K562 (cell line): ENCODE results near the gene RASIP1. TPM values are rescaled to one million over a fixed set of nuclear protein-coding genes. Genes with fewer than 3 reads are reported as not detected.

Source experiments
- CBFB ChIP-seq: sonication (generic); formaldehyde crosslinking; IDR thresholded peaks from 2 replicates; pipeline ENCODE4 v1.4.0; 2020; ENCODE audit warnings: mild to moderate bottlenecking, missing genetic modification reagents
- FUS ChIP-seq: fragments of 200-400 bp; formaldehyde crosslinking; optimal IDR thresholded peaks from 2 replicates; pipeline ENCODE3; 2017; ENCODE audit warnings: low read depth, low read length
- ILK ChIP-seq: fragments of 450-650 bp; IDR thresholded peaks from 2 replicates; pipeline ENCODE4 v1.6.1; 2016; ENCODE audit warnings: missing genetic modification characterization, low read depth, mild to moderate bottlenecking, missing compliant biosample characterization, moderate library complexity, borderline replicate concordance
- NR0B1 ChIP-seq: fragments of 450-650 bp; IDR thresholded peaks from one replicate; pipeline ENCODE4 v1.6.1; 2018; ENCODE audit warnings: mild to moderate bottlenecking, moderate library complexity; ENCODE audit not compliant: partially characterized antibody
- PATZ1 ChIP-seq: fragments of 250-450 bp; sonication (Bioruptor Pico); IDR thresholded peaks from 2 replicates; pipeline ENCODE4 v1.5.0; 2020; ENCODE audit warnings: mild to moderate bottlenecking, borderline replicate concordance
- PHB ChIP-seq: fragments of 250-450 bp; sonication (Bioruptor Pico); IDR thresholded peaks from 2 replicates; pipeline ENCODE4 v1.5.0; 2021
- TAF1 ChIP-seq: IDR thresholded peaks from 2 replicates; pipeline ENCODE4 v1.6.1; 2011; ENCODE audit warnings: mild to moderate bottlenecking, low read length, moderate library complexity; ENCODE audit not compliant: insufficient read depth, control insufficient read depth, severe bottlenecking; ENCODE audit errors: extremely low read depth
- TAF7 ChIP-seq: fragments of 450-650 bp; IDR thresholded peaks from 2 replicates; pipeline ENCODE4 v1.6.1; 2016; ENCODE audit warnings: missing genetic modification characterization, missing compliant biosample characterization
- TFAP4 ChIP-seq: sonication (generic); formaldehyde crosslinking; IDR thresholded peaks from 2 replicates; pipeline ENCODE4 v1.8.0; 2022; ENCODE audit warnings: missing genetic modification reagents, mild to moderate bottlenecking, moderate library complexity, borderline replicate concordance
- VEZF1 ChIP-seq: fragments of 200-800 bp; sonication (Bioruptor generic); IDR thresholded peaks from 2 replicates; pipeline ENCODE4 v1.6.1; 2017; ENCODE audit warnings: missing genetic modification characterization, missing compliant biosample characterization
- ZHX1 ChIP-seq: fragments of 150-350 bp; conservative IDR thresholded peaks from 2 replicates; pipeline ENCODE4 v1.6.1; 2014; ENCODE audit warnings: low read length
- ZNF217 ChIP-seq: sonication (generic); formaldehyde crosslinking; IDR thresholded peaks from 2 replicates; pipeline ENCODE4 v1.8.0; 2022; ENCODE audit warnings: mild to moderate bottlenecking, missing genetic modification reagents
- ZNF408 ChIP-seq: fragments of 250-450 bp; sonication (Bioruptor Pico); IDR thresholded peaks from 2 replicates; pipeline ENCODE4 v1.4.0; 2020; ENCODE audit warnings: low read depth, mild to moderate bottlenecking, moderate library complexity
- ZNF740 ChIP-seq, 3 experiments: fragments of 200-800 bp in 1 of 3; sonication (Bioruptor generic) in 1 of 3; sonication (generic) in 1 of 3; formaldehyde crosslinking in 1 of 3; IDR thresholded peaks; 2 replicates each; pipeline versions ENCODE4 v1.6.1 to v1.8.0; 2016 to 2022; ENCODE audit warnings: mild to moderate bottlenecking in 2 of 3, missing compliant biosample characterization in 2 of 3, missing genetic modification characterization in 2 of 3, missing genetic modification reagents in 1 of 3
- polyA plus RNA-seq, 8 experiments: library from polyadenylated mRNA; depleted of rRNA in 4 of 8; stranded (reverse) in 5 of 8; unstranded in 3 of 8; fragments of >200 nt; fragmentation: Nextera tagmentation in 2 of 8; fragmentation: Illumina TruSeq in 1 of 8; extraction: Ambion mirVana in 2 of 8; extraction: Trizol in 1 of 8; gene quantifications; 2 replicates each; pipeline versions ENCODE4 v1.2.1 to v1.2.3, GENCODE V29; 2011 to 2014; ENCODE audit warnings: inconsistent platforms in 1 of 8, missing spikeins in 1 of 8
- total RNA-seq, 7 experiments: library from RNA; depleted of rRNA in 6 of 7; stranded (reverse); fragments of >200 nt in 6 of 7; fragmentation: Illumina TruSeq in 2 of 7; extraction: Trizol in 2 of 7; gene quantifications; 2 replicates each; pipeline versions ENCODE4 v1.2.1 to v1.2.3, GENCODE V29; 2011 to 2021; ENCODE audit warnings: low replicate concordance in 1 of 7

Gene RASIP1
- total and polyA plus RNA-seq, 9 of the 15 experiments (the other 6 are each of a cell fraction or from before 2014, with no cell fraction given): 0.20 to 4.7 (median 1.5) TPM

- TF ChIP-seq ZHX1 (no peak), TAF7 (tag) (no peak; the same call in 1 of the 2 replicates), FUS (no peak), ZNF217 (CRISPR knock-in tag) (no peak), VEZF1 (CRISPR knock-in tag) (peak; percentile 41; the same call in 1 of the 2 replicates), ILK (no peak), ZNF408 (no peak), PATZ1 (CRISPR knock-in tag) (no peak), TFAP4 (CRISPR knock-in tag) (no peak), TAF1 (no peak), PHB (CRISPR knock-in tag) (no peak), ZNF740 (CRISPR knock-in tag; IDR thresholded peaks at IDR 0.05) (no peak; the same call in 1 of the 2 replicates), ZNF740 (tag; IDR thresholded peaks at IDR 0.05) (no peak), CBFB (CRISPR knock-in tag) (no peak), NR0B1 (no peak)
Observed at GRCh38 chr19:48724796-48725753, 15.3 kb downstream of the RASIP1 start (continued).
